Activated CD8-positive, alpha-beta memory T cell treated with anti-CD3 and anti-CD28 coated beads for 36 hours (primary cell): ENCODE results near the gene TBCD. TPM values are rescaled to one million over a fixed set of nuclear protein-coding genes. Genes with fewer than 3 reads are reported as not detected.

Experiments
- CTCF ChIA-PET: fragments of 350-600 bp; sonication (Branson Sonifier 250); formaldehyde crosslinking; loops from one replicate; lab custom pipeline; 2021; ENCODE audit warnings: antibody characterized with exemption; lab: Charles Lee
- POLR2A ChIA-PET: fragments of 350-600 bp; sonication (Branson Sonifier 250); formaldehyde crosslinking; loops from one replicate; lab custom pipeline; 2021; ENCODE audit warnings: antibody characterized with exemption; lab: Charles Lee
- total RNA-seq, 2 experiments: library from RNA; stranded (reverse); gene quantifications; one replicate each; pipeline ENCODE4 v1.2.3, GENCODE V29; 2021

TBCD gene
- total RNA-seq, 2 experiments from 2014 or later = 82.7 to 84.2 TPM

GRCh38 chr17:82931699-82932517 lies 180.0 kb downstream of the TBCD start:
- POLR2A ChIA-PET = no interaction called here
- CTCF ChIA-PET = no interaction called here

- ChIA-PET POLR2A (no interaction called here), CTCF (no interaction called here)
These were observed 180.8 kb downstream of the TBCD start for GRCh38 chr17:82932518-82933310.

GRCh38 chr17:82933911-82934310 lies 182.0 kb downstream of the TBCD start:
- POLR2A ChIA-PET = no interaction called here
- CTCF ChIA-PET = no interaction called here

- ChIA-PET CTCF (no interaction called here), POLR2A (no interaction called here)
These were observed 184.3 kb downstream of the TBCD start for GRCh38 chr17:82935966-82936767.

- ChIA-PET POLR2A (no interaction called here), CTCF (interaction anchor here (1.1 kb wide), 1 partner anchor 155 kb away, joined by 4 read pairs; no protein-coding TSS in a partner anchor)
These were observed 184.9 kb downstream of the TBCD start for GRCh38 chr17:82936768-82937171.

- CTCF ChIA-PET = interaction anchor here (1.1 kb wide), 1 partner anchor 156 kb away, joined by 4 read pairs; no protein-coding TSS in a partner anchor
- POLR2A ChIA-PET = no interaction called here
These were observed 185.8 kb downstream of the TBCD start for GRCh38 chr17:82937411-82938371.

- CTCF ChIA-PET = no interaction called here
- POLR2A ChIA-PET = no interaction called here
These were observed 186.6 kb downstream of the TBCD start for GRCh38 chr17:82938486-82938872.

GRCh38 chr17:82938873-82939620 lies 187.2 kb downstream of the TBCD start:
- ChIA-PET CTCF (no interaction called here), POLR2A (no interaction called here)

GRCh38 chr17:82939621-82940135 lies 187.8 kb downstream of the TBCD start:
- POLR2A ChIA-PET = no interaction called here
- CTCF ChIA-PET = no interaction called here

- CTCF ChIA-PET = no interaction called here
- POLR2A ChIA-PET = no interaction called here
These were observed 188.6 kb downstream of the TBCD start for GRCh38 chr17:82940226-82941020.

GRCh38 chr17:82941021-82942001 lies 189.4 kb downstream of the TBCD start:
- ChIA-PET CTCF (no interaction called here), POLR2A (no interaction called here)

- ChIA-PET POLR2A (no interaction called here), CTCF (no interaction called here)
These were observed 190.6 kb downstream of the TBCD start for GRCh38 chr17:82942166-82943130.

- CTCF ChIA-PET = no interaction called here
These were observed 191.5 kb downstream of the TBCD start for GRCh38 chr17:82943339-82943738.

GRCh38 chr17:82943751-82944150 lies 191.9 kb downstream of the TBCD start:
- ChIA-PET CTCF (no interaction called here), POLR2A (no interaction called here)

More at GRCh38 chr17:82943339-82943738, 191.5 kb downstream of the TBCD start:
- POLR2A ChIA-PET = no interaction called here

GRCh38 chr17:82944990-82945389 lies 193.1 kb downstream of the TBCD start:
- POLR2A ChIA-PET = interaction anchor here (0.6 kb wide), 1 partner anchor 182 kb away, joined by 3 read pairs; no protein-coding TSS in a partner anchor
- CTCF ChIA-PET = no interaction called here
